Effector memory CD8-positive, alpha-beta T cell (primary cell): Measurements from ENCODE around the gene PRLHR.

Experiments
- ATAC-seq: fragments of 150-1000 bp; cut with Tn5 transposase; replicated peaks from 2 replicates; pipeline ENCODE4 v1.10.0; 2021; ENCODE audit warnings: mild to moderate bottlenecking, moderate library complexity
- DNase-seq, 3 experiments: peaks; one replicate each; pipeline ENCODE4 v3.0.0; 2021
- H3K27ac Mint-ChIP-seq, 2 donors: one replicate each; pipeline ENCODE4 v1.8.0; 2022; ENCODE audit warnings: mild to moderate bottlenecking in 2 of 2, mixed read lengths in 2 of 2, moderate library complexity in 2 of 2
- H3K27me3 Mint-ChIP-seq, 2 donors: one replicate each; pipeline ENCODE4 v1.8.0; 2022; ENCODE audit warnings: mixed read lengths in 2 of 2
- H3K36me3 Mint-ChIP-seq: one replicate; pipeline ENCODE4 v1.8.0; 2022; ENCODE audit warnings: mild to moderate bottlenecking, moderate library complexity, mixed read lengths; ENCODE audit not compliant: insufficient read depth
- H3K4me1 Mint-ChIP-seq, 2 donors: one replicate each; pipeline ENCODE4 v1.8.0; 2022; ENCODE audit warnings: low read depth in 2 of 2, mixed read lengths in 2 of 2
- H3K4me3 Mint-ChIP-seq, 2 donors: one replicate each; pipeline ENCODE4 v1.8.0; 2022; ENCODE audit warnings: mild to moderate bottlenecking in 2 of 2, mixed read lengths in 2 of 2, moderate library complexity in 2 of 2
- H3K9me3 Mint-ChIP-seq, 2 donors: one replicate each; pipeline ENCODE4 v1.8.0; 2022; ENCODE audit warnings: mixed read lengths in 2 of 2

PRLHR gene

DNA sequence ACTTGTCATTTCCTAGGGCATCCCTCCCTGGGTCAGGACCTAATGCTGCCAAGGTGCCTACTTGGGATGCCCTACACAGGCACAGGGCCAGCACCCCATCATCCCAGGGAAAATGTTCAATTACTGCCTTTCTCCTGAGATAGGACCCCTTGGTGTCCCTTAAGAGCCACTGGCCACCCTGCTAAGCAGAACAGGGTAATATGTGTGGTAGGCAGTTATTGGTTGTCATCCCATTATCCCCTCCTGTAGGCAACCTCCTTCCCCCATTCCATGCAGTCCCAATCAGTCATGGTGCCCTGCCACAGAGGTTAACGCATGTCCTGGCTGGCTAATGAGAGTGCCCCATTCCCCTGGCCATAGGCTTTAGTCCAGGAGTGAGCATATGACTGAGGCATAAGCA, 53.2 kb downstream of the PRLHR start:
- Mint-ChIP-seq H3K4me3 (no peak overlapping the region), H3K27me3 (peaks cover 68 to 85% of the 10 kb centered on the region in 2 donors), H3K36me3 (no peaks in the 10 kb centered on the region), H3K9me3 (no peaks in the 10 kb centered on the region), H3K4me1 (peaks cover 0 to 5% of the 10 kb centered on the region in 2 donors), H3K27ac (no peak overlapping the region)
- DNase-seq (no peak), ATAC-seq (no peak)

DNA sequence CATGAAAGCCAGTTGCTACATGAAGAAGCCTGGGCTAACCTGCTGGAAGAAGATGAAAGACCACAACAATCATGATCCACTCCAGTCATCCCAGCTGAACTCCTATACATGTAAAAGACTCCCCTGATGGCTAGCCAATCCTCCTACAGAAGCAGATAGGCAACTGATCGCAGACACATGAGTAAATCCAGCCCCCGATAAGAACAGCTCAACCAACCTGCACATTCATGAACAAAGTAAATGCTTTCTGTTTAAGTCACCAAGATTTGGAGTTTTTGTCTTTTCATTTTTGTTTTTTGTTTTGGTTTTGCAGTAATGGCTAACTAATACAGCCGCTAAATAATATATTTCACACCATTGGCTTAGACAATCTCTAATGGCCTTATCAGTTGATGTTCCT, 53.7 kb downstream of the PRLHR start:
- no peak for ATAC-seq
- no peak for DNase-seq
- H3K27ac Mint-ChIP-seq: no peak overlapping the region
- H3K27me3 Mint-ChIP-seq: peaks cover 63 to 80% of the 10 kb centered on the region in 2 donors
- no peak overlapping the region for H3K4me3 Mint-ChIP-seq
- no peaks in the 10 kb centered on the region for H3K9me3 Mint-ChIP-seq
- peaks cover 0 to 5% of the 10 kb centered on the region in 2 donors for H3K4me1 Mint-ChIP-seq
- H3K36me3 Mint-ChIP-seq: no peaks in the 10 kb centered on the region
